HEK293 (cell line): ENCODE measurements around the gene PGPEP1.

Source experiments
- YY1 ChIP-seq: fragments of 450-650 bp; formaldehyde crosslinking; IDR thresholded peaks from 2 replicates; pipeline ENCODE4 v1.5.1; 2018; ENCODE audit warnings: missing biosample characterization, missing genetic modification characterization
- ZBTB21 ChIP-seq: fragments of 450-650 bp; formaldehyde crosslinking; IDR thresholded peaks from 2 replicates; pipeline ENCODE4 v1.5.1; 2017; ENCODE audit warnings: missing biosample characterization, missing genetic modification characterization
- ZNF214 ChIP-seq: fragments of 450-650 bp; formaldehyde crosslinking; IDR thresholded peaks from 2 replicates; pipeline ENCODE4 v1.5.1; 2017; ENCODE audit warnings: missing biosample characterization, mild to moderate bottlenecking, missing genetic modification characterization, borderline replicate concordance
- ZNF24 ChIP-seq: fragments of 450-650 bp; formaldehyde crosslinking; IDR thresholded peaks from 2 replicates; pipeline ENCODE4 v1.5.1; 2016; ENCODE audit warnings: missing biosample characterization, missing genetic modification characterization
- ZNF658 ChIP-seq: fragments of 450-650 bp; formaldehyde crosslinking; IDR thresholded peaks from 2 replicates; pipeline ENCODE4; 2016; ENCODE audit warnings: missing biosample characterization, missing genetic modification characterization
- TF ChIP-seq, protein P1 (sequence below): sonication (generic); formaldehyde crosslinking; IDR thresholded peaks from 2 replicates; pipeline ENCODE4 v1.8.1; 2022; ENCODE audit warnings: mild to moderate bottlenecking, moderate library complexity, missing genetic modification reagents
- TF ChIP-seq, protein P2 (sequence below): fragments of 450-650 bp; formaldehyde crosslinking; IDR thresholded peaks from 2 replicates; pipeline ENCODE4 v1.5.1; 2016; ENCODE audit warnings: missing biosample characterization, missing genetic modification characterization
- TF ChIP-seq, protein P3 (sequence below): fragments of 450-650 bp; formaldehyde crosslinking; IDR thresholded peaks from 2 replicates; pipeline ENCODE4 v1.5.1; 2016; ENCODE audit warnings: missing biosample characterization, missing genetic modification characterization, low read depth

DNA sequence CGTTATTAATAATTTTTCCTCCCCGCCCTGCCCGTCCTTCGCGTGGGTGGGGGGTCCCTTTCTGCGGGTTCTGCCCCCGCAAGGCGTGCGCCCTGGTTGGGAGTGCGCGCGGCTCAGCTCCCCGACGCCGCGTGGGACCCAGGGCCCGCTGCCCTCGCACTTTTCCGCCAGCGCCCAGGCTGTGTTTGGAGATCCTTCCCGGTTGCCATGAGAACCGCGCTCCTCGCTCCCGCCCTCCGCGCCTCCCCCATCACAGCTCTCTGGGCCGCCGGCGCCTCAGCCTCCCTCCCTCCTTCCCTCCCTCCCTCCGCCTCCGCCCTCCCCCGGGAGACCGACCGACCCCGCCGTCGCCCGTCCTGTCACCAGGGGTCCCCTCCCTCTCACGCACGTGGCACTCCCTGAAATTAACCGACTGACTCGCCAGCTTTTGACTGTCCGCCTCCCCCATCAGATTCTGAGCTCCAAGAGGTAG is 76.4 kb downstream of the PGPEP1 start:
- TF ChIP-seq ZBTB21 (tag by site-specific recombination), result no peak
- TF ChIP-seq, protein P1, sequence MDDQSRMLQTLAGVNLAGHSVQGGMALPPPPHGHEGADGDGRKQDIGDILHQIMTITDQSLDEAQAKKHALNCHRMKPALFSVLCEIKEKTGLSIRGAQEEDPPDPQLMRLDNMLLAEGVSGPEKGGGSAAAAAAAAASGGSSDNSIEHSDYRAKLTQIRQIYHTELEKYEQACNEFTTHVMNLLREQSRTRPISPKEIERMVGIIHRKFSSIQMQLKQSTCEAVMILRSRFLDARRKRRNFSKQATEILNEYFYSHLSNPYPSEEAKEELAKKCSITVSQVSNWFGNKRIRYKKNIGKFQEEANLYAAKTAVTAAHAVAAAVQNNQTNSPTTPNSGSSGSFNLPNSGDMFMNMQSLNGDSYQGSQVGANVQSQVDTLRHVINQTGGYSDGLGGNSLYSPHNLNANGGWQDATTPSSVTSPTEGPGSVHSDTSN (CRISPR knock-in tag), result no peak
- TF ChIP-seq YY1 (tag by site-specific recombination), result no peak
- TF ChIP-seq ZNF214, result no peak
- TF ChIP-seq, protein P2, sequence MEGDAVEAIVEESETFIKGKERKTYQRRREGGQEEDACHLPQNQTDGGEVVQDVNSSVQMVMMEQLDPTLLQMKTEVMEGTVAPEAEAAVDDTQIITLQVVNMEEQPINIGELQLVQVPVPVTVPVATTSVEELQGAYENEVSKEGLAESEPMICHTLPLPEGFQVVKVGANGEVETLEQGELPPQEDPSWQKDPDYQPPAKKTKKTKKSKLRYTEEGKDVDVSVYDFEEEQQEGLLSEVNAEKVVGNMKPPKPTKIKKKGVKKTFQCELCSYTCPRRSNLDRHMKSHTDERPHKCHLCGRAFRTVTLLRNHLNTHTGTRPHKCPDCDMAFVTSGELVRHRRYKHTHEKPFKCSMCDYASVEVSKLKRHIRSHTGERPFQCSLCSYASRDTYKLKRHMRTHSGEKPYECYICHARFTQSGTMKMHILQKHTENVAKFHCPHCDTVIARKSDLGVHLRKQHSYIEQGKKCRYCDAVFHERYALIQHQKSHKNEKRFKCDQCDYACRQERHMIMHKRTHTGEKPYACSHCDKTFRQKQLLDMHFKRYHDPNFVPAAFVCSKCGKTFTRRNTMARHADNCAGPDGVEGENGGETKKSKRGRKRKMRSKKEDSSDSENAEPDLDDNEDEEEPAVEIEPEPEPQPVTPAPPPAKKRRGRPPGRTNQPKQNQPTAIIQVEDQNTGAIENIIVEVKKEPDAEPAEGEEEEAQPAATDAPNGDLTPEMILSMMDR (tag by site-specific recombination), result no peak
- TF ChIP-seq, protein P3, sequence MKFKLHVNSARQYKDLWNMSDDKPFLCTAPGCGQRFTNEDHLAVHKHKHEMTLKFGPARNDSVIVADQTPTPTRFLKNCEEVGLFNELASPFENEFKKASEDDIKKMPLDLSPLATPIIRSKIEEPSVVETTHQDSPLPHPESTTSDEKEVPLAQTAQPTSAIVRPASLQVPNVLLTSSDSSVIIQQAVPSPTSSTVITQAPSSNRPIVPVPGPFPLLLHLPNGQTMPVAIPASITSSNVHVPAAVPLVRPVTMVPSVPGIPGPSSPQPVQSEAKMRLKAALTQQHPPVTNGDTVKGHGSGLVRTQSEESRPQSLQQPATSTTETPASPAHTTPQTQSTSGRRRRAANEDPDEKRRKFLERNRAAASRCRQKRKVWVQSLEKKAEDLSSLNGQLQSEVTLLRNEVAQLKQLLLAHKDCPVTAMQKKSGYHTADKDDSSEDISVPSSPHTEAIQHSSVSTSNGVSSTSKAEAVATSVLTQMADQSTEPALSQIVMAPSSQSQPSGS (tag by site-specific recombination), result no peak
- TF ChIP-seq ZNF24 (tag by site-specific recombination), result no peak
- TF ChIP-seq ZNF658 (tag by site-specific recombination), result no peak
